ENCODE data around the gene LRRC56. TPM values are rescaled to one million over a fixed set of nuclear protein-coding genes. Genes with fewer than 3 reads are reported as not detected.

Gene LRRC56
- total and polyA plus RNA-seq, 2 of the 13 experiments (the other 11 are each of a cell fraction or from before 2014, with no cell fraction given), result 0.11 to 0.29 TPM

- TF ChIP-seq ARID4A (CRISPR knock-in tag; IDR thresholded peaks at IDR 0.05; ENCODE audit: borderline replicate concordance) (peak; percentile 17; the same call in 1 of the 2 replicates), ZNF75D (CRISPR knock-in tag; IDR thresholded peaks at IDR 0.05; ENCODE audit: borderline replicate concordance) (no peak), NRL (CRISPR knock-in tag; IDR thresholded peaks at IDR 0.05; ENCODE audit: borderline replicate concordance) (peak; percentile 43; the same call in 1 of the 2 replicates), MAX (IDR thresholded peaks at IDR 0.05) (peak; percentile 49), KLF11 (CRISPR knock-in tag; IDR thresholded peaks at IDR 0.05) (no peak), ZNF512 (CRISPR knock-in tag; IDR thresholded peaks at IDR 0.05) (no peak), NFYC (CRISPR knock-in tag; IDR thresholded peaks at IDR 0.05) (0 out of 2 replicates have a peak, but pooled peaks have one; percentile 21), SUZ12 (IDR thresholded peaks at IDR 0.05; ENCODE audit: low read depth, low read length) (no peak), ZNF878 (CRISPR knock-in tag; IDR thresholded peaks at IDR 0.05) (no peak), SMC3 (IDR thresholded peaks at IDR 0.05; ENCODE audit: low read length) (no peak), ZNF547 (CRISPR knock-in tag; IDR thresholded peaks at IDR 0.05) (0 out of 2 replicates have a peak, but pooled peaks have one; percentile 59), ZNF296 (CRISPR knock-in tag; conservative IDR thresholded peaks at IDR 0.05) (no peak), ZNF367 (CRISPR knock-in tag; IDR thresholded peaks at IDR 0.05; ENCODE audit: borderline replicate concordance) (no peak), FLYWCH1 (CRISPR knock-in tag; IDR thresholded peaks at IDR 0.05) (no peak), GLI4 (CRISPR knock-in tag; IDR thresholded peaks at IDR 0.05; ENCODE audit: borderline replicate concordance) (no peak), ZBTB4 (CRISPR knock-in tag; IDR thresholded peaks at IDR 0.05; ENCODE audit: borderline replicate concordance) (no peak), ELK4 (CRISPR knock-in tag; IDR thresholded peaks at IDR 0.05; ENCODE audit: borderline replicate concordance) (no peak), ZNF790 (CRISPR knock-in tag; IDR thresholded peaks at IDR 0.05; ENCODE audit: borderline replicate concordance) (peak; percentile 5; the same call in 1 of the 2 replicates), PPARG (CRISPR knock-in tag; conservative IDR thresholded peaks at IDR 0.05) (peak; percentile 49; the same call in 1 of the 2 replicates)
Measured at GRCh38 chr11:569158-569885, 32.0 kb downstream of the LRRC56 start (continued).
